Measurements from ENCODE around the gene AGAP1.

AGAP1 gene

GRCh38 chr2:235864302-235864701 lies 370.5 kb downstream of the AGAP1 start:
- TF ChIP-seq CTCF (IDR thresholded peaks at IDR 0.05; ENCODE audit: control insufficient read depth, extremely low read depth, insufficient read depth): no peak
- no peak overlapping the region for H3K4me3 ChIP-seq (ENCODE audit: low read depth, low read length)

GRCh38 chr2:235864733-235865515 lies 371.1 kb downstream of the AGAP1 start:
- no peak overlapping the region for H3K4me3 ChIP-seq (ENCODE audit: low read depth, low read length)
- DNase-seq (ENCODE audit: low read depth): no peak

More at GRCh38 chr2:235864302-235864701, 370.5 kb downstream of the AGAP1 start:
- DNase-seq (ENCODE audit: low read depth): no peak

GRCh38 chr2:235866373-235866772 lies 372.5 kb downstream of the AGAP1 start:
- DNase-seq (ENCODE audit: low read depth): no peak
- H3K4me3 ChIP-seq (ENCODE audit: low read depth, low read length): no peak overlapping the region
- no peak for TF ChIP-seq CTCF (IDR thresholded peaks at IDR 0.05; ENCODE audit: control insufficient read depth, extremely low read depth, insufficient read depth)

More at GRCh38 chr2:235864733-235865515, 371.1 kb downstream of the AGAP1 start:
- TF ChIP-seq CTCF (IDR thresholded peaks at IDR 0.05; ENCODE audit: control insufficient read depth, extremely low read depth, insufficient read depth): no peak

- H3K4me3 ChIP-seq (ENCODE audit: low read depth, low read length): no peak overlapping the region
- no peak for DNase-seq (ENCODE audit: low read depth)
- TF ChIP-seq CTCF (IDR thresholded peaks at IDR 0.05; ENCODE audit: control insufficient read depth, extremely low read depth, insufficient read depth): no peak
Observed at GRCh38 chr2:235868224-235868623, 374.4 kb downstream of the AGAP1 start.

- DNase-seq (ENCODE audit: low read depth): no peak
- no peak for TF ChIP-seq CTCF (IDR thresholded peaks at IDR 0.05; ENCODE audit: control insufficient read depth, extremely low read depth, insufficient read depth)
- no peak overlapping the region for H3K4me3 ChIP-seq (ENCODE audit: low read depth, low read length)
Observed at GRCh38 chr2:235868645-235869044, 374.8 kb downstream of the AGAP1 start.

GRCh38 chr2:235870515-235870914 lies 376.7 kb downstream of the AGAP1 start:
- DNase-seq (ENCODE audit: low read depth): no peak
- H3K4me3 ChIP-seq (ENCODE audit: low read depth, low read length): no peak overlapping the region
- TF ChIP-seq CTCF (IDR thresholded peaks at IDR 0.05; ENCODE audit: control insufficient read depth, extremely low read depth, insufficient read depth): no peak
